WERI-Rb-1 (cell line): Measurements from ENCODE around the gene SCN2B.

Experiments
- DNase-seq: peaks from one replicate; pipeline ENCODE4 v3.0.0-alpha.2; 2020
- H3K27ac ChIP-seq: fragments of 250-450 bp; sonication (Bioruptor Pico); 2 replicates; pipeline ENCODE4 v1.5.1; 2020; ENCODE audit warnings: mild to moderate bottlenecking, moderate library complexity
- H3K27me3 ChIP-seq: fragments of 250-450 bp; sonication (Bioruptor Pico); 2 replicates; pipeline ENCODE4 v1.5.1; 2021; ENCODE audit warnings: mild to moderate bottlenecking, low read depth, moderate library complexity; ENCODE audit not compliant: insufficient read depth, severe bottlenecking
- H3K36me3 ChIP-seq: fragments of 250-450 bp; sonication (Bioruptor Pico); 2 replicates; pipeline ENCODE4 v1.5.1; 2020; ENCODE audit warnings: mild to moderate bottlenecking, moderate library complexity
- H3K4me3 ChIP-seq: 2 replicates; pipeline ENCODE4 v1.5.1; 2011; ENCODE audit warnings: low read depth, mild to moderate bottlenecking, control low read depth, low read length
- H3K9me3 ChIP-seq: fragments of 250-450 bp; sonication (Bioruptor Pico); 2 replicates; pipeline ENCODE4 v1.5.1; 2021; ENCODE audit warnings: mild to moderate bottlenecking, moderate library complexity; ENCODE audit not compliant: severe bottlenecking
- CTCF ChIP-seq: IDR thresholded peaks from 2 replicates; pipeline ENCODE4 v1.5.1; 2011; ENCODE audit warnings: low read depth, mild to moderate bottlenecking, control low read depth, inconsistent platforms, low read length

The SCN2B gene

GRCh38 chr11:118205606-118206378 is 29.4 kb upstream of the SCN2B start:
- no peak overlapping the region for H3K4me3 ChIP-seq
- no peaks in the 10 kb centered on the region for H3K27me3 ChIP-seq
- no peaks in the 10 kb centered on the region for H3K36me3 ChIP-seq

GRCh38 chr11:118202599-118203422 is 26.4 kb upstream of the SCN2B start:
- H3K27ac ChIP-seq: no peak overlapping the region
- no peaks in the 10 kb centered on the region for H3K9me3 ChIP-seq
- DNase-seq: no peak
- H3K4me3 ChIP-seq: no peak overlapping the region
- no peak for TF ChIP-seq CTCF
- H3K36me3 ChIP-seq: no peaks in the 10 kb centered on the region
- no peaks in the 10 kb centered on the region for H3K27me3 ChIP-seq

More at GRCh38 chr11:118205606-118206378, 29.4 kb upstream of the SCN2B start:
- no peak overlapping the region for H3K27ac ChIP-seq
- H3K9me3 ChIP-seq: no peaks in the 10 kb centered on the region
- DNase-seq: no peak
- TF ChIP-seq CTCF: no peak

- H3K4me3 ChIP-seq: no peak overlapping the region
- no peak for TF ChIP-seq CTCF
- H3K27ac ChIP-seq: no peak overlapping the region
- no peak for DNase-seq
- H3K27me3 ChIP-seq: no peaks in the 10 kb centered on the region
- H3K36me3 ChIP-seq: no peaks in the 10 kb centered on the region
- H3K9me3 ChIP-seq: no peaks in the 10 kb centered on the region
Observed at GRCh38 chr11:118201966-118202365, 25.5 kb upstream of the SCN2B start.

GRCh38 chr11:118200901-118201680 is 24.7 kb upstream of the SCN2B start:
- H3K4me3 ChIP-seq: no peak overlapping the region
- TF ChIP-seq CTCF: no peak
- H3K27me3 ChIP-seq: no peaks in the 10 kb centered on the region
- H3K36me3 ChIP-seq: no peaks in the 10 kb centered on the region
- no peaks in the 10 kb centered on the region for H3K9me3 ChIP-seq
- DNase-seq: no peak
- H3K27ac ChIP-seq: no peak overlapping the region

- Histone ChIP-seq H3K27me3 (no peaks in the 10 kb centered on the region), H3K4me3 (no peak overlapping the region), H3K27ac (no peak overlapping the region), H3K36me3 (no peaks in the 10 kb centered on the region), H3K9me3 (no peaks in the 10 kb centered on the region)
- no peak for DNase-seq
- no peak for TF ChIP-seq CTCF
Observed at GRCh38 chr11:118200497-118200896, 24.1 kb upstream of the SCN2B start.
